ENCODE measurements around the gene SLAMF6.
"Not testable (repeated sequence)": the region's sequence is repeated elsewhere in the genome, so short reads cannot be mapped to it uniquely, and the experiment has no call there.

DNA sequence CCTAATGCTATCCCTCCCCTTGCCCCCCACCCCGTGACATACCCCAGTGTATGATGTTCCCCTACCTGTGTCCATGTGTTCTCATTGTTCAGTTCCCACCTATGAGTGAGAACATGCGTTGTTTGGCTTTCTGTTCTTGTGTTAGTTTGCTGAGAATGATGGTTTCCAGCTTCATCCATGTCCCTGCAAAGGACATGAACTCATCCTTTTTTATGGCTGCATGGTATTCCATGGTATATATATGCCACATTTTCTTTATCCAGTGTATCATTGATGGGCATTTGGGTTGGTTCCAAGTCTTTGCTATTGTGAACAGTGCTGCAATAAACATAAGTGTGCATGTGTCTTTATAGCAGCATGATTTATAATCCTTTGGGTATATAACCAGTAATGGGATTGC, 734 bp upstream of the SLAMF6 start:
- TF ChIP-seq, protein P1, sequence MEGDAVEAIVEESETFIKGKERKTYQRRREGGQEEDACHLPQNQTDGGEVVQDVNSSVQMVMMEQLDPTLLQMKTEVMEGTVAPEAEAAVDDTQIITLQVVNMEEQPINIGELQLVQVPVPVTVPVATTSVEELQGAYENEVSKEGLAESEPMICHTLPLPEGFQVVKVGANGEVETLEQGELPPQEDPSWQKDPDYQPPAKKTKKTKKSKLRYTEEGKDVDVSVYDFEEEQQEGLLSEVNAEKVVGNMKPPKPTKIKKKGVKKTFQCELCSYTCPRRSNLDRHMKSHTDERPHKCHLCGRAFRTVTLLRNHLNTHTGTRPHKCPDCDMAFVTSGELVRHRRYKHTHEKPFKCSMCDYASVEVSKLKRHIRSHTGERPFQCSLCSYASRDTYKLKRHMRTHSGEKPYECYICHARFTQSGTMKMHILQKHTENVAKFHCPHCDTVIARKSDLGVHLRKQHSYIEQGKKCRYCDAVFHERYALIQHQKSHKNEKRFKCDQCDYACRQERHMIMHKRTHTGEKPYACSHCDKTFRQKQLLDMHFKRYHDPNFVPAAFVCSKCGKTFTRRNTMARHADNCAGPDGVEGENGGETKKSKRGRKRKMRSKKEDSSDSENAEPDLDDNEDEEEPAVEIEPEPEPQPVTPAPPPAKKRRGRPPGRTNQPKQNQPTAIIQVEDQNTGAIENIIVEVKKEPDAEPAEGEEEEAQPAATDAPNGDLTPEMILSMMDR (IDR thresholded peaks at IDR 0.05; ENCODE audit: low read length) = not testable (repeated sequence)
- not testable (repeated sequence) for TF ChIP-seq EZH2phosphoT487 (IDR thresholded peaks at IDR 0.05; ENCODE audit: low read length); EZH2 (optimal IDR thresholded peaks at IDR 0.05; ENCODE audit: low read depth, low read length)
